GM19397 (cell line): ENCODE data around the gene ZBTB48.
A peak's percentile ranks its signal among the peaks of the same experiment; 100 is the strongest.
"Not testable (repeated sequence)": the region's sequence is repeated elsewhere in the genome, so short reads cannot be mapped to it uniquely, and the experiment has no call there.

Source experiments
- ATAC-seq: cut with Tn5 transposase; IDR thresholded peaks from one replicate; pipeline ENCODE4 v1.9.1; 2021; ENCODE audit warnings: mild to moderate bottlenecking, moderate library complexity; ENCODE audit not compliant: unreplicated experiment

ZBTB48 gene

DNA sequence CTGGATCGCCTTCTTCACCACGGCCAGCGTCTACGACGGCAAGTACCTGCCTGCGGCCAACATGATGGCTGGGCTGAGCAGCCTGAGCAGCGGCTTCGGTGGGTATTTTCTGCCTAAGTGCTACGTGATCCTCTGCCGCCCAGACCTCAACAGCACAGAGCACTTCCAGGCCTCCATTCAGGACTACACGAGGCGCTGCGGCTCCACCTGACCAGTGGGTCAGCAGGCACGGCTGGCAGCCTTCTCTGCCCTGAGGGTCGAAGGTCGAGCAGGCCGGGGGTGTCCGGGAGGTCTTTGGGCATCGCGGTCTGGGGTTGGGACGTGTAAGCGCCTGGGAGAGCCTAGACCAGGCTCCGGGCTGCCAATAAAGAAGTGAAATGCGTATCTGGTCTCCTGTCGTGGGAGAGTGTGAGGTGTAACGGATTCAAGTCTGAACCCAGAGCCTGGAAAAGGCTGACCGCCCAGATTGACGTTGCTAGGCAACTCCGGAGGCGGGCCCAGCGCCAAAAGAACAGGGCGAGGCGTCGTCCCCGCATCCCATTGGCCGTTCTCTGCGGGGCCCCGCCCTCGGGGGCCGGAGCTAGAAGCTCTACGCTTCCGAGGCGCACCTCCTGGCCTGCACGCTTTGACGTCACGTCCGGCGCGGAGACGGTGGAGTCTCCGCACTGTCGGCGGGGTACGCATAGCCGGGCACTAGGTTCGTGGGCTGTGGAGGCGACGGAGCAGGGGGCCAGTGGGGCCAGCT lies at the start of gene ZBTB48:
Gene ZBTB48, plus strand, starts transcription at position 621 of the 745 bp plus-strand sequence. CDS start 616 bp downstream, outside the sequence.
- peak; percentile 95 for ATAC-seq

DNA sequence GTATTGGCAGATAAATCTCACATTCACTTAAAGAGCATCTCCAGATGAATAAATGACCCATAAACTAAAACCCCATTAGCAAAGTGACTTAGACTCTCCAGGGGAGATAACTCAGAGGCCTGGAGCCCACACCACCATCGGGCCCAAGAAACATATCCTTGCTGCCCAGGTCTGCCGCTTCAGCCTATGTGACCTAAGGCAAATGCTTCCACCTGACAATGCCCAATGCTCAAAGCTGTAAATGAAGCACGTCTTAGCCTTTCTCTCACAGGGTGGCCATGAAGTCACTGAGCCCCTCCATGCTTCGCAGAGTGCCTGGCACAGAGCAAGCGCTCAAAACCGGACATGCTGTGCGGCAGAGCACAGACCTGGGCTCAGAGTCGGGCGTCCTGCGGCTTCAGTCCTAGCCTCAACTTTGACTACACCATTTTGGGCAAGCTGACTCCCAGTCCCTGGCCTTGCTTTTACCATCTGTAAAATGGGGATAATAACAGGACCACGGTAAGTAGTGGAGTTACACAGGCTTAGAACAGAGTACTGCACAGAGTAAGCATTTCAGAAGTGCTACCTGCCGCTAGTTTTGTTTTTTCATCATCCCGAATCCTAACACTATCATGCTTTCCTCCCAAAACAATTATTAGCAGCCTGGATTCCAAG lies 49.2 kb upstream of the ZBTB48 start:
- ATAC-seq = no peak

DNA sequence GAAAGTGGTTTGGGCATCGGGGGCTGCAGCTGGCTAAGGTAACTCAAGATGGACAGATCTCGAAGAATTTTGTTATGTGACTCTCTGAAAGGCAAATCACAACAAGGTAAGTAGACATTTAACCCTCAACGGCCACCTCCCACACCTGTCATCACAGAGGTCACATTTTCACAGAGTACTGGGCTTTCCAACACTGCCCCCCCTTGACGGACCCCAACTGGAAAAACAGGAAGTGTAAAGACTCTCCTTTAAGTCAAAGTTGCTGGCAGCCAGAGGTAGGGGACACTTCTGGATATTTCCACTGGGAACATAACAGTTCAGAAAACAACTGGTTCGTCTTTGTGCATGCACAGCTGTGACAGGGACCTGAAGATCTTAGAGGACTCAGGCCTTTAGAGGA lies 47.8 kb upstream of the ZBTB48 start:
- no peak for ATAC-seq

DNA sequence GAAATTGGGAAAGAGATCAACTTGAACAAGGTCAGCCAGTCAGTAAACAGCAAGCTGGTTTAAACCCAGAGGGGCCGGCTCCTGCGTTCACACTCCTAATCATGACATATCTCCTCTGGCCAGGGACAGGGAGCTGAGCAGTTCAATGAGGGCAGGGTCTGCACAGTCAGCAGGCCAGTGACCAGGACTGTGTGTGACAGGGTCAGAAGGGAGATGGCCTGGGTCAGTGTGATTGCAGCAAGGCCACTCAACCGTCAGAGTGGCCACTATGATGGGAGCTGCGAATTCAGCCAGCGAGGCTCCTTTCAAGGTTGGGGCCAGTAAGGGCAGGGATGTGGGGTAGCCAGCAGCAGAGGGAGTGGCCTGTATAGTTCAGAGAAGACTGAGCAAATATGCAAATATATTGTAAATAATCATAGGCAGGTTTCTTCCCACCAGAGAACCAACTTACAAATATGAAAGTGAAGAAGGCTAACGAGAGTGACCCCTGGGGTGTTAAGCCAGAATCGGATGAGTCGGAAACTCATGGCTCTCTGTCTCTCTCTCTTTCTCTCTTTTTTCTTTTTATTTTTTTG lies 45.5 kb upstream of the ZBTB48 start:
- no peak for ATAC-seq

DNA sequence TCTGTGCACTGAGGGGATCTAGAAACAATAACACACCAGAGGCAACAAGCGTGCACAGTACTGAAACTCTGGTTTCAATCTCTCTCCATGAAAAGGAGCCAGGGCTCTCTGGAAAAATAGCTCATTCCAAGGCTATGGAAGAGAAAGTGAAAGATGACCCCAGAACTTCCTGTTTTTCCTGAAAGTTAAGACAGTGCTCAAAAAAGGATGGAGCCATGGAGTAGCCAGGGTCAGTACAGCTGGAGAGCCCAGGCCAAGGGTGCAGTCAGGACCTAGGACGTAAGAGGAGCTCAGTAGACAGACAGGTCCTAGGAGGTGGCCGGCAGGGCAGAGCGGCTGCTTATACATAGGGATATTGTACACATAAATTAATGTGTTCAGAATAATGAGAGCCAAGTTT lies 44.6 kb upstream of the ZBTB48 start:
- ATAC-seq = no peak

DNA sequence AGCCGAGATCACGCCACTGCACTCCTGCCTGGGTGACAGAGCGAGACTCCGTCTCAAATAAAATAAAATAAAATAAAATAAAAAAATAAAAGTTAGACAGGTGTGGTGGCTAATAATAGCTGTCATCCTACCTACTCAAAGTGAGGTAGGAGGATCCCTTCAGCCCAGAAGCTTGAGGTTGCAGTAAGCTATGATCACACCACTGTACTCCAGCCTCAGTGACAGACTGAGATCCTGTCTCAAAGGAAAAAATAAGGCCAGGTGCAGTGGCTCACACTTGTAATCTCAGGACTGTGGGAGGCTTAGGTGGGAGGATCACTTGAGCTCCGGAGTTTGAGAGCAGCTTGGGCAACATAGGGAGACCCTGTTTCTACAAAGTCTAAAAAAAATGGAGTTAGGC lies 43.5 kb upstream of the ZBTB48 start:
- no peak for ATAC-seq

DNA sequence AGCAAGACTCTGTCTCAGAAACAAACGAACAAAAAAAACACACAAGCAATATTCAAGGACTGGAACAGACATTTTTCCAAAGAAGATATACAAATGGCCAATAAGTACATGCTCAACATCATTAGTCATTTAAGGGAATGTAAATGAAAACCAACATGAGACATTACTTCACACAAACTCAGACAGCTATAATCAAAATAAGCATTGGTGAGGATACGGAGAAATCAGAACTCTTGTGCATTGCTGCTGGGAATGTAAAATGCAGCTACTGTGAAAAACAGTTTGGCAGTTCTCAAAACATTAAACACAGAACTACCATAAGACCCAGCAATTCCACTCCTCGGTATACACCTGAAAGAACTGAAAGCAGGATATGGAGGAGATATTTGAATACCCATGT lies 40.8 kb upstream of the ZBTB48 start:
- ATAC-seq = no peak

DNA sequence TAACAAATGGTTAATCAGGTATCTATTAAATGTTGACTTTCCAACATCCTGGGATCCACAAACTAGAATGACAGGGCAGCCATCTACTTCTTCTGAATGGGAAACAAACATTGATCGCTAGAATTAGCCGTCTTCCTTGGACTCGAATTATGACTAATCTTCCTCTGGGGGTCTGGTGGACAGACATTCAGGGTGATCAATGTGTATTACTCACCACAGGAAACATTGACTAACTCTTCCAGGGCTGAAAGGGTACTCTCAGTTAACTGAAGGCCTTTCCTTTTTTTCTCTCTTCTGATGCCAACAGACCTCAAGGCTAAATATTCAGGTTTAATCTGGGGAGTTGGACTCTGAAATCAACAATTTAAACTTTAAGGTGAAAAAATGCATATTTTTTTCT lies 35.0 kb upstream of the ZBTB48 start:
- no peak for ATAC-seq

DNA sequence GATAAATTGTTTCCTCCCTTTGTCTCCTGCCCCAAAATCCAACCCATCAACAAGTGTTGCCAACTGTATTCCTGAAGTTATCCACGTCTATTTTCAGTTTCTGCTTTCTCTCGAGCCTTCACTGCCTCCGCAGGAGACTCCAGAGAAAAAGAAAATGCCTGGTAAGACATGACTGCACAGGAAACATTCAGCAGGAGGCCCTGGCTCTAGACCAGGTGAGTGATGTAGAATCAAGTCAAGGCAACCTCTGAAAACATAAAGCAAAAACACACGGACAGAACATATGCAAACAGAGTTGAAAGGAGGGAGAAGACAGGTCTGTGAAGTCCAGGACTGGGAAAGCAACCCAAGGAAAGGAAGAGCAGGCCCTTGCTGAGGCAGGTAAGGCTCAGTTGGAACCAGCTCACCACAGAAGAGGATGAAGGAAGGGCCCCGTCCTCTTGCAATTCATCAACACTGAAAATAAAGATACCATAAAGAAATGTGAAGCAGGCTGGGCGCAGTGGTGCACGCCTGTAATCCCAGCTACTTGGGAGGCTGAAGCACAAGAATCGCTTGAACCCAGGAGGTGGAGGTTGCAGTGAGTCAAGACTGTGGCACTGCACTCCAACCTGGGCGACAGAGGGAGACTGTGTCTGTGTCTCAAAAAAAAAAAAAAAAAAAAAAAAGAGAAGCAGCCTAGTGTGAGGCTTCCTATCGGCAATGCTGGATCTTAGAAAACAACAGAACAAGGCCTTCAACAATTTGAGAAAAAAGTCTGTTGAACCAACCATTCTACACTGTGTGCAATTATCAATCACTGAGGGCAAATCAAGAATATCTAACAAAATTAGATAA lies 34.3 kb upstream of the ZBTB48 start:
- no peak for ATAC-seq

DNA sequence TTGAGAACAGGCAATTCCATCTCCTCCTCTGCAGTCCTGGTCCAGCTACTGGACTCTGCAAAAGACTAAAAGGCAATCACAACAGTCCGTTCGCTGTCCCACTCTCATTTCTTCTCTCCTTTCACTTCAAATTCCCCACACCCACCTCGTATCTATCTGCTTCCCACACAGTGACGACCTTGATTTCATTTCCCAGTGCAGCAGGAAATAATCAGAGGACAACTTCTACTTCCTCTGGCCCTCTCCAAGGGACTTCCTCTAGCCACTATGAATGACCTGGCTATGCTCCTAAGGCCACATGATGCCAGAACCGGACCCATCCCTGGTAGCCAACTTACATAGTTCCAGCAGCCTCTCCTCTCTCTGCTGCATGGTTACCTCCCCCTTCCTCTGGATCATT lies 33.5 kb upstream of the ZBTB48 start:
- ATAC-seq = no peak

DNA sequence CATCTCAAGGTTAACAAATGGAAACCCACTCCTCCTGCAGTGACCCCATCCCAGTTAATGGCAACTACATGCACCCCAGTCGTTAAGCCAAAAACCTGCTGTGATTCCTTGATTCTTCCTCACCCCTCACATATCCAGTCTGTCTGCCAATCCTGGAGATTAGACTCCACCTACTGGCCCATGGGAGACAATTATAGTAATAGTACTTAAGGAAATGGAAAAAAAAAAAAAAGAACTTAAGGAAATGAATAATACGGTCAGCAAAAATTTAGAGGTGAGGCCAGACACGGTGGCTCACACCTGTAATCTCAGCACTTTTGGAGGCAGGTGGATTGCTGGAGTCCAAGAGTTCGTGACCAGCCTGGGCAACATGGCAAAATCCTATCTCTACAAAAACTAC lies 32.5 kb upstream of the ZBTB48 start:
- no peak for ATAC-seq

DNA sequence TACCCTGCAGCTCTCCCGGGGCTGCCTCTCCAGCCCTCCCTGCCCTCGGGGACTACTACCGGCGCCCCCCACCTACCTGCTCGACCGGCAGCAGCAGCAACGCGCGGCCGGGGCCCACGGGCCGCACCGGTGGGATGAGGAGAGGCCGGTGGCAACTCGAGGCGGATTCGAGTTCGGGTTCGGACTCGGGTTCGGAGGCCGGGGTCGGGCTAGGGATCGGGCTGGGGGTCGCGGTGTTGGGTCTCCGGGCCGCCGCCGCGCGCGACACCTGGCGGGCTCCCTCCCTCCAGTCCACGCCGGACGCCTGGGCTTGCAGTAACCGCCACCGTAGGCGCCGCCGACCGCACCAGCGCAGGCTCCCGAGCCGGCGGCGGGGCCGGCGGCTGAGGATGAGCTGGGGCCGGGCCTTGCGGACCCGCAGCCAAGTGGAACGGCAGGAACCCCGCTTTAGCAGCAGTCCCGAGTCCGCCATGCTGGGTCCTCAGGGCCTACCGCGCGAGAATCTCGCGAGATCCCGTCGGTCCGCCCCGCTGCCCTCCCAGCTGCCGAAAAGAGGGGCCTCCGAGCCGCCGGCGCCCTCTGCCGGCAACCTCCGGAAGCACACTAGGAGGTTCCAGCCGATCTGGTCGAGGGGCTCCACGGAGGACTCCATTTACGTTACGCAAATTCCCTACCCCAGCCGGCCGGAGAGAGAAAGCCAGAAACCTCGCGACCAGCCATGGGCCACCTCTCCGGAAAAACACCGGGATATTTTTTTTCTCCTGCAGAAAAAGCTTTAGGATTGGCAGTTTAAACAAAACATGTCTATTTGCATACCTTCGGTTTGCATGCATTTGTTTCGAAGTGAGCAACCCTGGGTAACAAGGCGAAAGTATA lies 25.5 kb upstream of the ZBTB48 start, which contains the start of gene NOL9:
Gene NOL9, minus strand, starts transcription at position 483 of the 876 bp plus-strand sequence. Its CDS starts 11 bp downstream, at position 472.
- ATAC-seq = peak; percentile 92

DNA sequence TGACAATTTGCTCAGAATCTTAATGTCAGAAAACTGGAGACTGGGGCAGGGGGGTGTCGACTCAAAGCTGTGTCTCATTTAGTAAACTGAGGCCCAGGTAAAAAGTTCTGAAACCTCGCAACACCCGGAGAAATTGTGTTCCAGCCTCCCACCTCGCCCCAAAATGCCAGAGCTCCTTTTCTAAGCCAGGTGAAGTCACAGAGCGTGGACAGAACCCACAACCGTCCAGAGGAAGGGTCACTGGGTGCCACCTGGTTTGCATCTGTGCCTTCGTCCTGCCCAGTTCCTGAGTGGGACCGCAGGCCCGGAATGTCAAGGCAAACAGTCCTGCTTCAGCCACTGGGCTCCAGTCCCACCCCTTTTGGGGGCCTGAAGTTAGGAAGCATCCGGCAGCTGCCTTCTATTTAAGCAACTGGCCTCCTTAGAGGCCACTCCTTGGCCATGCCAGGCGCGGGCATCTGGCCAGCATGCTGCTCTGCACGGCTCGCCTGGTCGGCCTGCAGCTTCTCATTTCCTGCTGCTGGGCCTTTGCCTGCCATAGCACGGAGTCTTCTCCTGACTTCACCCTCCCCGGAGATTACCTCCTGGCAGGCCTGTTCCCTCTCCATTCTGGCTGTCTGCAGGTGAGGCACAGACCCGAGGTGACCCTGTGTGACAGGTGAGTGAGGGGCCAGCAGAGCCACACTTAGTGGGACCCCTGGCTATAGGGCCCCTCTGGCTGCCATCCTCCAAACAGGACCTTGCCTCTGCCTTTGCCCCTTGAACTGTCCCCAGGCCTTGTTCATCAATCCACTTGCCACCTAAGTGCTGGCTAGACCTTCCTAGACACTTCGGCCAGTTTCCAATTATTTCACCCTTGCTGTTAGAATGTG lies 24.7 kb upstream of the ZBTB48 start, which contains the start of gene TAS1R1:
Gene TAS1R1, plus strand, starts transcription at position 401 of the 872 bp plus-strand sequence. Its CDS starts 67 bp downstream, at position 468.
- ATAC-seq = no peak

DNA sequence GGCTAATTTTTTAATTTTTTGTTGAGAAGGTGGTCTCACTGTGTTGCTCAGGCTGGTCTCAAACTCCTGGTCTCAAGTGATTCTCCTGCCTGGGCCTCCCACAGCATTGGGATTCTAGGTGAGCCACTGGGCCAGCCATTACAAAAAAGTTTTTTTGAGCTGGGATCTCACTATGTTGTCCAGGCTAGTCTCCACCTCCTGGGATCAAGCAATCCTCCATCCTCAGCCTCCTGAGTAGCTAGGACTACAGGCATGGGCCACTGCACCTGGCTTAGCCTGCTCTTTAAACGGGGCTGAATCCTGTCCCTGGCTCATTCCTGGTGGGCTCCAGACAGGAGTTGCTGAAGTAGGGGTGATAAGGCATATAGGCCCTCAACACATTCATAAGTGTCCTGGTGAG lies 22.2 kb upstream of the ZBTB48 start:
- no peak for ATAC-seq

DNA sequence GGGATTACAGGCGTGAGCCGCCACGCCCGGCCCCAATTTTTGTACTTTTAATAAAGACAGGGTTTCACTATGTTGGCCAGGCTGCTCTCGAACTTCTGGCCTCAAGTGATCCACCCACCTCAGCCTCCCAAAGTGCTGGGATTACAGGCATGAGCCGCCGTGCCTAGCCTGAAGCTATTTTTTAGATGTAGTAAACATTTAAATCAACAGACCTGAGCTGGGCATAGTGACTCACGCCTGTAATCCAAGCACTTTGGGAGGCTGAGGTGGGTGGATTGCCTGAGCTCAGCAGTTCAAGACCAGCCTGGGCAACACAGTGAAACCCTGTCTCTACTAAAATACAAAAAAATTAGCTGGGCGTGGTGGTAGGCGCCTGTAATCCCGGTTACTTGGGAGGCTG lies 20.6 kb upstream of the ZBTB48 start:
- ATAC-seq = not testable (repeated sequence)

DNA sequence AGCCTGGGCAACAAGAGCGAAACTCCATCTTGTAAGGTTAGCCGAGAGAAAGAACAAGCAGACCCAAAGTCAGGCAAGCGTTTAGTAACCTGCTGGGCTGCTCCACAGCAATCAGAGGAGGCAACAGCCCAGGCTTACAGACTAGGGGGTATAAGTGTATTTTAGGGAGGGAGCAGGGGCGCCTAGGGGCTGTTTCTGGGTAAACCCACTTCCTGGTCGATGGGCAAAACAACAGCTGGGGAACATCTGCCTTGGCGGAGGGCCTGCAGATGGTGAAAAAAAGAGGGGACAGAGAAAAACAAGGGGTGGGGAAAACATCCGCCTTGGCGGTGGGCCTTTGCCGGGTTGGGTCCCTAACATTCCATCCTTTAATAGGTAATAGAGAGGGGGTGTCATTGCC lies 19.5 kb upstream of the ZBTB48 start:
- ATAC-seq = no peak

DNA sequence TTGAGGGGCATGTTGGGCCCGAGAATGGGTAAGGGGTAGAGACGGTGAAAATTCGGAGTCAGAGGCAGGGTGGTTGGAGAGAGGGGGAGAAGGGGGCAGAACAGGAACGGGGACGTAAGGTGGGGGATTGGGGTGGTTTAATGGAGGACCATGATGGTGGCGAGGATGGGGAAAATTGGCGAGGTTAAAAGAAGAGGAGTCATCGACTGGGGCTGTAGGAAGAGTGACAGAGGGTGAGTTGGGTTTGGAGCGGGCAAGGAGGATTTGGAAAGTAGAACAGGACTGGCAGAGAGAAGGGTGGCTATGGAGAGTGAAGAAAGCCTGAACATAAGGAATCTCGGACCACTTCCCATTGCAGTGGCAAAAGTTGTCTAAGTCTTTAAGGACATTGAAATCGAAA lies 10.8 kb upstream of the ZBTB48 start:
- no peak for ATAC-seq

DNA sequence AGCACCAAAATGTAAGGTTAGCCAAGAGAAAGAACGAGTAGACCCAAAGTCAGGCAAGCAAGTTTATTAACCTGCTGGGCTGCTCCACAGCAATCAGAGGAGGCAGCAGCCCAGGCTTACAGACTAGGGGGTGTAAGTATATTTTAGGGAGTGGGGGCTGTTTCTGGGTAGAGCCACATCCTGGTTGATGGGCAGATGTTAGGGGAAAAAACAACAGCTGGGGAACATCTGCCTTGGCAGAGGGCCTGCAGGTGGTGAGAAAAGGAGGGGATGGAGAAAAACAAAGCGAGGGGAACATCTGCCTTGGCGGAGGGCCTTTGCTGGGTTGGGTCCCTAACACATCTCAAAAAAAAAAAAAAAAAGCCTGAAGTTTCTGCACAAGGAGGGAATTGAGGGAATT lies 9.7 kb upstream of the ZBTB48 start:
- ATAC-seq = no peak

DNA sequence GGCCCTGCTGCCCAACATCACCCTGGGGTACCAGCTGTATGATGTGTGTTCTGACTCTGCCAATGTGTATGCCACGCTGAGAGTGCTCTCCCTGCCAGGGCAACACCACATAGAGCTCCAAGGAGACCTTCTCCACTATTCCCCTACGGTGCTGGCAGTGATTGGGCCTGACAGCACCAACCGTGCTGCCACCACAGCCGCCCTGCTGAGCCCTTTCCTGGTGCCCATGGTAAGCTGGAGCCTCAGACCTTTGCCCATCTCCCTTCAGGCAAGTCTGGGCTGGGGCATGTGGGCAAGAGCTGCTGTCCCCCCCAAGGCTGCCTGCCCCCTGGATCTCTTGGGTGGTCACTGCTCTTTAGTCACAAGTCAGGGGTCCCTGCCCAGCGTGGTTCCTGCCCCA lies 8.8 kb upstream of the ZBTB48 start:
- ATAC-seq = no peak
